Fibroblast of lung (primary cell): ENCODE results near the gene MATN1. TPM values are rescaled to one million over a fixed set of nuclear protein-coding genes. Genes with fewer than 3 reads are reported as not detected.

Experiments
- DNase-seq, 2 donors: peaks; one replicate each; pipeline versions ENCODE4 v3.0.0 to v3.0.0-alpha.2; 2010; ENCODE audit warnings: low read depth in 2 of 2
- H2AFZ ChIP-seq: 2 replicates; pipeline ENCODE4 v1.5.1; 2012; ENCODE audit warnings: low read length, control low read depth, inconsistent platforms
- H3K27ac ChIP-seq: 2 replicates; pipeline ENCODE4 v1.5.1; 2011; ENCODE audit warnings: low read length, control low read depth; ENCODE audit not compliant: insufficient read depth
- H3K27me3 ChIP-seq: 2 replicates; pipeline ENCODE4 v1.5.1; 2011; ENCODE audit warnings: mild to moderate bottlenecking, low read length; ENCODE audit not compliant: control insufficient read depth, insufficient read depth
- H3K36me3 ChIP-seq: 2 replicates; pipeline ENCODE4 v1.5.1; 2011; ENCODE audit warnings: low read length; ENCODE audit not compliant: control insufficient read depth, insufficient read depth
- H3K4me1 ChIP-seq: 2 replicates; pipeline ENCODE4 v1.5.1; 2011; ENCODE audit warnings: low read length; ENCODE audit not compliant: control insufficient read depth, insufficient read depth; ENCODE audit errors: extremely low read depth
- H3K4me2 ChIP-seq: 2 replicates; pipeline ENCODE4 v1.5.1; 2011; ENCODE audit warnings: low read length, control low read depth; ENCODE audit not compliant: insufficient read depth; ENCODE audit errors: extremely low read depth
- H3K4me3 ChIP-seq, 4 experiments: fragments of 200-600 bp in 1 of 4; sonication (generic) in 1 of 4; replicated peaks in 1 of 4; 2 replicates each; pipeline ENCODE4 v1.5.1; 2011 to 2016; ENCODE audit warnings: low read length in 4 of 4, low read depth in 3 of 4, mild to moderate bottlenecking in 3 of 4, control low read depth in 2 of 4, inconsistent platforms in 1 of 4, mixed read lengths in 1 of 4; ENCODE audit not compliant: insufficient read depth in 1 of 4; ENCODE audit errors: control extremely low read depth in 1 of 4
- H3K79me2 ChIP-seq: 2 replicates; pipeline ENCODE4 v1.5.1; 2012; ENCODE audit warnings: mild to moderate bottlenecking, low read length, inconsistent platforms; ENCODE audit not compliant: control insufficient read depth, insufficient read depth
- H3K9ac ChIP-seq: 2 replicates; pipeline ENCODE4 v1.5.1; 2011; ENCODE audit warnings: mild to moderate bottlenecking, low read length, control low read depth; ENCODE audit not compliant: insufficient read depth
- H3K9me3 ChIP-seq: 2 replicates; pipeline ENCODE4 v1.5.1; 2012; ENCODE audit warnings: low read depth, low read length; ENCODE audit not compliant: control insufficient read depth, insufficient read depth
- H4K20me1 ChIP-seq: 2 replicates; pipeline ENCODE4 v1.5.1; 2011; ENCODE audit warnings: low read length; ENCODE audit not compliant: control insufficient read depth, insufficient read depth; ENCODE audit errors: extremely low read depth
- EZH2 ChIP-seq: IDR thresholded peaks from 2 replicates; pipeline ENCODE4 v1.5.1; 2012; ENCODE audit warnings: low read length, control low read depth, mild to moderate bottlenecking; ENCODE audit errors: missing control alignments
- polyA plus RNA-seq, 2 donors: library from polyadenylated mRNA; depleted of rRNA in 1 of 2; stranded (reverse) in 1 of 2; unstranded in 1 of 2; fragments of >200 nt; gene quantifications; 2 replicates each; pipeline ENCODE4 v1.2.1, GENCODE V29; 2011 to 2012; ENCODE audit warnings: missing spikeins in 1 of 2
- total RNA-seq: library from RNA; depleted of rRNA; stranded (reverse); fragments of >200 nt; gene quantifications from 2 replicates; pipeline ENCODE4 v1.2.1, GENCODE V29; 2014
- TF ChIP-seq, protein P1 (sequence below), 2 donors: IDR thresholded peaks in 1 of 2; conservative IDR thresholded peaks in 1 of 2; 1 replicate in 1 of 2; 2 replicates in 1 of 2; pipeline ENCODE4 v1.5.1; 2011 to 2012; ENCODE audit warnings: low read length in 2 of 2, control low read depth in 1 of 2, inconsistent platforms in 1 of 2, low read depth in 1 of 2, mild to moderate bottlenecking in 1 of 2

The MATN1 gene
- total and polyA plus RNA-seq, 2 donors (not counting 1 experiment from before 2014, with no cell fraction given): not detected

- H3K9ac ChIP-seq: no peak overlapping the region
These were observed 31.9 kb upstream of the MATN1 start for GRCh38 chr1:30755334-30755733.

GRCh38 chr1:30754684-30755171 is 31.3 kb upstream of the MATN1 start:
- DNase-seq: no peak
- no peak overlapping the region for H3K4me3 ChIP-seq
- no peak overlapping the region for H3K9ac ChIP-seq
- no peaks in the 10 kb centered on the region for H3K79me2 ChIP-seq
- no peak for TF ChIP-seq EZH2
- TF ChIP-seq, protein P1, sequence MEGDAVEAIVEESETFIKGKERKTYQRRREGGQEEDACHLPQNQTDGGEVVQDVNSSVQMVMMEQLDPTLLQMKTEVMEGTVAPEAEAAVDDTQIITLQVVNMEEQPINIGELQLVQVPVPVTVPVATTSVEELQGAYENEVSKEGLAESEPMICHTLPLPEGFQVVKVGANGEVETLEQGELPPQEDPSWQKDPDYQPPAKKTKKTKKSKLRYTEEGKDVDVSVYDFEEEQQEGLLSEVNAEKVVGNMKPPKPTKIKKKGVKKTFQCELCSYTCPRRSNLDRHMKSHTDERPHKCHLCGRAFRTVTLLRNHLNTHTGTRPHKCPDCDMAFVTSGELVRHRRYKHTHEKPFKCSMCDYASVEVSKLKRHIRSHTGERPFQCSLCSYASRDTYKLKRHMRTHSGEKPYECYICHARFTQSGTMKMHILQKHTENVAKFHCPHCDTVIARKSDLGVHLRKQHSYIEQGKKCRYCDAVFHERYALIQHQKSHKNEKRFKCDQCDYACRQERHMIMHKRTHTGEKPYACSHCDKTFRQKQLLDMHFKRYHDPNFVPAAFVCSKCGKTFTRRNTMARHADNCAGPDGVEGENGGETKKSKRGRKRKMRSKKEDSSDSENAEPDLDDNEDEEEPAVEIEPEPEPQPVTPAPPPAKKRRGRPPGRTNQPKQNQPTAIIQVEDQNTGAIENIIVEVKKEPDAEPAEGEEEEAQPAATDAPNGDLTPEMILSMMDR (conservative IDR thresholded peaks at IDR 0.05 in 1 of 2, IDR thresholded peaks at IDR 0.05 in 1 of 2; ENCODE audit: low read depth in 1 of 2, low read length in 2 of 2): no peak
- no peaks in the 10 kb centered on the region for H4K20me1 ChIP-seq
- H3K27me3 ChIP-seq: peaks cover 2% of the 10 kb centered on the region
- H3K27ac ChIP-seq: no peak overlapping the region
- no peak overlapping the region for H2AFZ ChIP-seq
- peaks cover 12% of the 10 kb centered on the region for H3K4me1 ChIP-seq
- H3K9me3 ChIP-seq: no peaks in the 10 kb centered on the region
- no peak overlapping the region for H3K4me2 ChIP-seq
- no peaks in the 10 kb centered on the region for H3K36me3 ChIP-seq

More at GRCh38 chr1:30755334-30755733, 31.9 kb upstream of the MATN1 start:
- TF ChIP-seq, protein P1 (conservative IDR thresholded peaks at IDR 0.05 in 1 of 2, IDR thresholded peaks at IDR 0.05 in 1 of 2; ENCODE audit: low read depth in 1 of 2, low read length in 2 of 2): no peak
- no peak for TF ChIP-seq EZH2
- Histone ChIP-seq H3K9me3 (no peaks in the 10 kb centered on the region), H3K27me3 (peaks cover 2% of the 10 kb centered on the region), H3K4me2 (no peak overlapping the region), H2AFZ (no peak overlapping the region), H4K20me1 (no peaks in the 10 kb centered on the region), H3K4me3 (no peak overlapping the region), H3K4me1 (peaks cover 12% of the 10 kb centered on the region), H3K79me2 (no peaks in the 10 kb centered on the region), H3K27ac (no peak overlapping the region), H3K36me3 (no peaks in the 10 kb centered on the region)
- DNase-seq: no peak

GRCh38 chr1:30753660-30754123 is 30.3 kb upstream of the MATN1 start:
- H3K4me2 ChIP-seq: no peak overlapping the region
- H3K9me3 ChIP-seq: no peaks in the 10 kb centered on the region
- no peaks in the 10 kb centered on the region for H3K36me3 ChIP-seq
- no peak overlapping the region for H2AFZ ChIP-seq
- no peaks in the 10 kb centered on the region for H4K20me1 ChIP-seq
- no peak overlapping the region for H3K9ac ChIP-seq
- H3K27ac ChIP-seq: no peak overlapping the region
- H3K4me3 ChIP-seq: no peak overlapping the region
- peaks cover 12% of the 10 kb centered on the region for H3K4me1 ChIP-seq
- TF ChIP-seq, protein P1 (conservative IDR thresholded peaks at IDR 0.05 in 1 of 2, IDR thresholded peaks at IDR 0.05 in 1 of 2; ENCODE audit: low read depth in 1 of 2, low read length in 2 of 2): no peak
- no peak for TF ChIP-seq EZH2
- peaks cover 2% of the 10 kb centered on the region for H3K27me3 ChIP-seq
- DNase-seq: no peak
- no peaks in the 10 kb centered on the region for H3K79me2 ChIP-seq
